ENCODE measurements around the gene SASH1.

DNA sequence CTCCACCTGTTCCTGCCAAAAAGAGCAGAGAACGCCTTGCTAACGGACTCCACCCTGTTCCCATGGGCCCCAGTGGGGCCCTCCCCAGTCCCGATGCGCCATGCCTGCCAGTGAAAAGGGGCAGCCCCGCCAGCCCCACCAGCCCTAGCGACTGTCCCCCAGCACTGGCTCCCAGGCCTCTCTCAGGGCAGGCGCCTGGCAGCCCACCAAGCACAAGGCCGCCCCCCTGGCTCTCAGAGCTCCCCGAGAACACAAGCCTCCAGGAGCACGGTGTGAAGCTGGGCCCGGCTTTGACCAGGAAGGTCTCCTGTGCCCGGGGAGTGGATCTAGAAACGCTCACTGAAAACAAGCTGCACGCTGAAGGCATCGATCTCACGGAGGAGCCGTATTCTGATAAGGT is 201.8 kb downstream of the SASH1 start:
- TF ChIP-seq, protein P1, sequence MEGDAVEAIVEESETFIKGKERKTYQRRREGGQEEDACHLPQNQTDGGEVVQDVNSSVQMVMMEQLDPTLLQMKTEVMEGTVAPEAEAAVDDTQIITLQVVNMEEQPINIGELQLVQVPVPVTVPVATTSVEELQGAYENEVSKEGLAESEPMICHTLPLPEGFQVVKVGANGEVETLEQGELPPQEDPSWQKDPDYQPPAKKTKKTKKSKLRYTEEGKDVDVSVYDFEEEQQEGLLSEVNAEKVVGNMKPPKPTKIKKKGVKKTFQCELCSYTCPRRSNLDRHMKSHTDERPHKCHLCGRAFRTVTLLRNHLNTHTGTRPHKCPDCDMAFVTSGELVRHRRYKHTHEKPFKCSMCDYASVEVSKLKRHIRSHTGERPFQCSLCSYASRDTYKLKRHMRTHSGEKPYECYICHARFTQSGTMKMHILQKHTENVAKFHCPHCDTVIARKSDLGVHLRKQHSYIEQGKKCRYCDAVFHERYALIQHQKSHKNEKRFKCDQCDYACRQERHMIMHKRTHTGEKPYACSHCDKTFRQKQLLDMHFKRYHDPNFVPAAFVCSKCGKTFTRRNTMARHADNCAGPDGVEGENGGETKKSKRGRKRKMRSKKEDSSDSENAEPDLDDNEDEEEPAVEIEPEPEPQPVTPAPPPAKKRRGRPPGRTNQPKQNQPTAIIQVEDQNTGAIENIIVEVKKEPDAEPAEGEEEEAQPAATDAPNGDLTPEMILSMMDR (conservative IDR thresholded peaks at IDR 0.05 in 1 of 2, IDR thresholded peaks at IDR 0.05 in 1 of 2; ENCODE audit: low read depth in 1 of 2, low read length in 2 of 2), result no peak
- TF ChIP-seq EZH2 (IDR thresholded peaks at IDR 0.05; ENCODE audit: low read length, missing control alignments), result no peak
